HG02571 (cell line): ENCODE data around the gene ABLIM2.

Source experiments
- ATAC-seq: cut with Tn5 transposase; IDR thresholded peaks from one replicate; pipeline ENCODE4 v1.9.1; 2021; ENCODE audit warnings: mild to moderate bottlenecking, moderate library complexity; ENCODE audit not compliant: unreplicated experiment

Gene ABLIM2

GRCh38 chr4:8010618-8011017, 148.0 kb downstream of the ABLIM2 start:
- ATAC-seq, result no peak

GRCh38 chr4:8009710-8010511, 148.7 kb downstream of the ABLIM2 start:
- no peak for ATAC-seq

GRCh38 chr4:8009097-8009496, 149.5 kb downstream of the ABLIM2 start:
- no peak for ATAC-seq

- no peak for ATAC-seq
Measured at GRCh38 chr4:8008391-8008790, 150.2 kb downstream of the ABLIM2 start.

- ATAC-seq, result no peak
Measured at GRCh38 chr4:8007581-8007980, 151.0 kb downstream of the ABLIM2 start.

GRCh38 chr4:8006471-8006870, 152.1 kb downstream of the ABLIM2 start:
- ATAC-seq, result no peak

- ATAC-seq, result no peak
Measured at GRCh38 chr4:8005814-8006215, 152.8 kb downstream of the ABLIM2 start.

- ATAC-seq, result no peak
Measured at GRCh38 chr4:8005033-8005808, 153.4 kb downstream of the ABLIM2 start.

GRCh38 chr4:8004066-8004465, 154.5 kb downstream of the ABLIM2 start:
- no peak for ATAC-seq

GRCh38 chr4:8002525-8003309, 155.9 kb downstream of the ABLIM2 start:
- no peak for ATAC-seq

GRCh38 chr4:8001564-8002355, 156.9 kb downstream of the ABLIM2 start:
- ATAC-seq, result no peak

- no peak for ATAC-seq
Measured at GRCh38 chr4:8000721-8001491, 157.7 kb downstream of the ABLIM2 start.

GRCh38 chr4:8000247-8000646, 158.4 kb downstream of the ABLIM2 start:
- no peak for ATAC-seq

- no peak for ATAC-seq
Measured at GRCh38 chr4:7999695-8000094, 158.9 kb downstream of the ABLIM2 start.

- ATAC-seq, result no peak
Measured at GRCh38 chr4:7999279-7999678, 159.3 kb downstream of the ABLIM2 start.

- ATAC-seq, result no peak
Measured at GRCh38 chr4:7998447-7998846, 160.2 kb downstream of the ABLIM2 start.

- ATAC-seq, result no peak
Measured at GRCh38 chr4:7995866-7996265, 162.7 kb downstream of the ABLIM2 start.

GRCh38 chr4:7995135-7995534, 163.5 kb downstream of the ABLIM2 start:
- ATAC-seq, result no peak

- no peak for ATAC-seq
Measured at GRCh38 chr4:7993671-7994070, 164.9 kb downstream of the ABLIM2 start.

GRCh38 chr4:7992846-7993245, 165.8 kb downstream of the ABLIM2 start:
- no peak for ATAC-seq
